Smooth muscle cell (in vitro differentiated cells): ENCODE data around the gene CNFN. TPM values are rescaled to one million over a fixed set of nuclear protein-coding genes. Genes with fewer than 3 reads are reported as not detected.

Experiments used
- DNase-seq: peaks from one replicate; lab custom pipeline; 2025; ENCODE audit not compliant: unreplicated experiment; lab: John Stamatoyannopoulos, UW
- H2AFZ ChIP-seq: fragments of 200-600 bp; sonication (generic); 2 replicates; pipeline ENCODE4 v1.6.0; 2016; ENCODE audit warnings: antibody characterized with exemption, low read depth, mild to moderate bottlenecking
- H3F3A ChIP-seq: fragments of 200-600 bp; sonication (generic); 2 replicates; pipeline ENCODE4 v1.6.0; 2017; ENCODE audit warnings: antibody characterized with exemption, low read depth
- H3K27ac ChIP-seq: fragments of 200-600 bp; sonication (generic); 2 replicates; pipeline ENCODE4 v1.5.1; 2016; ENCODE audit warnings: low read depth, mild to moderate bottlenecking
- H3K27me3 ChIP-seq: fragments of 200-600 bp; sonication (generic); 2 replicates; pipeline ENCODE4 v1.6.1; 2016; ENCODE audit warnings: low read depth, mild to moderate bottlenecking
- H3K36me3 ChIP-seq: fragments of 200-600 bp; sonication (generic); 2 replicates; pipeline ENCODE4 v1.5.1; 2016; ENCODE audit warnings: low read depth
- H3K4me1 ChIP-seq: fragments of 200-600 bp; sonication (generic); 2 replicates; pipeline ENCODE4 v1.5.1; 2016; ENCODE audit warnings: low read depth
- H3K4me2 ChIP-seq: fragments of 200-600 bp; sonication (generic); 2 replicates; pipeline ENCODE4 v1.6.0; 2016; ENCODE audit warnings: mild to moderate bottlenecking
- H3K4me3 ChIP-seq: fragments of 200-600 bp; sonication (generic); 2 replicates; pipeline ENCODE4 v1.5.1; 2016; ENCODE audit warnings: mild to moderate bottlenecking
- H3K79me2 ChIP-seq: fragments of 200-600 bp; sonication (generic); 2 replicates; pipeline ENCODE4 v1.6.0; 2016; ENCODE audit warnings: low read depth, mild to moderate bottlenecking
- H3K9ac ChIP-seq: fragments of 200-600 bp; sonication (generic); 2 replicates; pipeline ENCODE4 v1.6.0; 2016; ENCODE audit warnings: low read depth
- H3K9me3 ChIP-seq: fragments of 200-600 bp; sonication (generic); replicated peaks from 2 replicates; pipeline ENCODE4 v1.5.1; 2016; ENCODE audit warnings: low read depth
- H4K20me1 ChIP-seq: fragments of 200-600 bp; sonication (generic); 2 replicates; pipeline ENCODE4 v1.6.0; 2016; ENCODE audit warnings: low read depth
- CTCF ChIP-seq: fragments of 200-600 bp; sonication (generic); IDR thresholded peaks from 2 replicates; pipeline ENCODE4 v1.5.1; 2017; ENCODE audit warnings: borderline replicate concordance, mild to moderate bottlenecking, antibody characterized with exemption; ENCODE audit not compliant: insufficient read depth, poor library complexity, severe bottlenecking
- WGBS: methylation state at CpG from one replicate; pipeline ENCODE4 v1.1.7; 2016; ENCODE audit warnings: low lambda C conversion rate; 5-methylcytosine and 5-hydroxymethylcytosine counted together
- polyA plus RNA-seq: library from polyadenylated mRNA; unstranded; fragments of >200 nt; fragmentation: Nextera tagmentation; extraction: Ambion mirVana; gene quantifications from 2 replicates; pipeline ENCODE4 v1.2.1, GENCODE V29; 2016
- total RNA-seq: library from RNA; depleted of rRNA; stranded (reverse); fragments of >200 nt; gene quantifications from 2 replicates; pipeline ENCODE4 v1.2.3, GENCODE V29; 2014

CNFN gene
- total and polyA plus RNA-seq, 2 experiments from 2014 or later, result 24.1 to 44.9 TPM

- Histone ChIP-seq H2AFZ (no peak overlapping the region), H3K4me3 (no peak overlapping the region), H3K36me3 (no peaks in the 10 kb centered on the region), H3F3A (no peaks in the 10 kb centered on the region), H3K4me1 (no peaks in the 10 kb centered on the region), H3K27me3 (no peaks in the 10 kb centered on the region), H3K4me2 (no peak overlapping the region), H4K20me1 (no peaks in the 10 kb centered on the region), H3K9me3 (no peaks in the 10 kb centered on the region), H3K79me2 (no peaks in the 10 kb centered on the region), H3K27ac (no peak overlapping the region), H3K9ac (no peak overlapping the region)
- 92% methylated on average over 6 of the region's 6 CpGs for WGBS
- TF ChIP-seq CTCF, result no peak
- no peak for DNase-seq
Observed at GRCh38 chr19:42409477-42409876, 19.4 kb upstream of the CNFN start.

GRCh38 chr19:42407816-42408175 is 17.7 kb upstream of the CNFN start:
- Histone ChIP-seq H2AFZ (no peak overlapping the region), H4K20me1 (no peaks in the 10 kb centered on the region), H3K27ac (no peak overlapping the region), H3K79me2 (no peaks in the 10 kb centered on the region), H3K4me1 (no peaks in the 10 kb centered on the region), H3K4me3 (no peak overlapping the region), H3K4me2 (no peak overlapping the region), H3K27me3 (no peaks in the 10 kb centered on the region), H3K9me3 (no peaks in the 10 kb centered on the region), H3F3A (no peaks in the 10 kb centered on the region), H3K9ac (no peak overlapping the region), H3K36me3 (no peaks in the 10 kb centered on the region)
- DNase-seq, result no peak
- 98% methylated on average over 10 of the region's 10 CpGs for WGBS
- no peak for TF ChIP-seq CTCF

GRCh38 chr19:42407085-42407815 is 17.2 kb upstream of the CNFN start:
- H4K20me1 ChIP-seq, result no peaks in the 10 kb centered on the region
- TF ChIP-seq CTCF, result no peak
- no peak for DNase-seq
- H3K9ac ChIP-seq, result no peak overlapping the region
- no peaks in the 10 kb centered on the region for H3K4me1 ChIP-seq
- H3K4me2 ChIP-seq, result no peak overlapping the region
- H3K27ac ChIP-seq, result no peak overlapping the region
- H3K27me3 ChIP-seq, result no peaks in the 10 kb centered on the region
- H3K4me3 ChIP-seq, result no peak overlapping the region
- H3F3A ChIP-seq, result no peaks in the 10 kb centered on the region
- 95% methylated on average over 21 of the region's 30 CpGs for WGBS
- H3K9me3 ChIP-seq, result no peaks in the 10 kb centered on the region
- no peak overlapping the region for H2AFZ ChIP-seq
- no peaks in the 10 kb centered on the region for H3K36me3 ChIP-seq
- H3K79me2 ChIP-seq, result no peaks in the 10 kb centered on the region

GRCh38 chr19:42406111-42406510 is 16.0 kb upstream of the CNFN start:
- no peak overlapping the region for H3K4me3 ChIP-seq
- H3K4me2 ChIP-seq, result no peak overlapping the region
- H3K36me3 ChIP-seq, result no peaks in the 10 kb centered on the region
- no peak overlapping the region for H3K27ac ChIP-seq
- no peaks in the 10 kb centered on the region for H4K20me1 ChIP-seq
- no peak overlapping the region for H2AFZ ChIP-seq
- H3K27me3 ChIP-seq, result no peaks in the 10 kb centered on the region
- no peak for DNase-seq
- no peaks in the 10 kb centered on the region for H3K79me2 ChIP-seq
- WGBS, result 93% methylated on average over 11 of the region's 11 CpGs
- no peak for TF ChIP-seq CTCF
- H3F3A ChIP-seq, result no peaks in the 10 kb centered on the region
- H3K9me3 ChIP-seq, result no peaks in the 10 kb centered on the region
- no peaks in the 10 kb centered on the region for H3K4me1 ChIP-seq
- no peak overlapping the region for H3K9ac ChIP-seq
